Left lung (tissue), 10 donors: ENCODE data around the gene KLC1. TPM values are rescaled to one million over a fixed set of nuclear protein-coding genes. Genes with fewer than 3 reads are reported as not detected.

ENCODE experiments used
- ATAC-seq: fragments of 200-7000 bp; cut with Tn5 transposase; one replicate; pipeline ENCODE4 v1.9.1; 2020; ENCODE audit warnings: moderate library complexity
- DNase-seq, 4 donors: peaks; one replicate each; pipeline ENCODE4 v3.0.0-alpha.2; 2013 to 2020
- H3K27ac ChIP-seq, 2 donors: fragments of 200-600 bp; sonication (generic) in 1 of 2; one replicate each; pipeline versions ENCODE4 v1.5.0 to v1.8.0; 2020 to 2021
- H3K27me3 ChIP-seq, 2 donors: fragments of 200-600 bp; sonication (generic) in 1 of 2; one replicate each; pipeline versions ENCODE4 v1.5.0 to v1.8.0; 2020 to 2021
- H3K36me3 ChIP-seq, 2 donors: fragments of 200-600 bp; sonication (generic) in 1 of 2; one replicate each; pipeline versions ENCODE4 v1.5.0 to v1.8.0; 2020 to 2021
- H3K4me1 ChIP-seq, 2 donors: fragments of 200-600 bp; one replicate each; pipeline ENCODE4 v1.8.0; 2021
- H3K4me3 ChIP-seq, 2 donors: fragments of 200-600 bp; sonication (generic) in 1 of 2; one replicate each; pipeline versions ENCODE4 v1.5.0 to v1.8.0; 2020 to 2021; ENCODE audit warnings: mild to moderate bottlenecking in 1 of 2
- H3K9me3 ChIP-seq, 2 donors: fragments of 200-600 bp; sonication (generic) in 1 of 2; one replicate each; pipeline versions ENCODE4 v1.5.0 to v1.8.0; 2020 to 2021
- CTCF ChIP-seq, 2 donors: fragments of 200-600 bp; sonication (generic) in 1 of 2; IDR thresholded peaks; one replicate each; pipeline versions ENCODE4 v1.5.0 to v1.8.0; 2021; ENCODE audit warnings: antibody characterized with exemption in 2 of 2
- intact Hi-C, 2 donors: fragments of 100-400 bp; cut with DNase I; formaldehyde crosslinking; loops; one replicate each; pipeline versions ENCODE4 v1.11.2 to v1.14.2; 2022
- polyA plus RNA-seq, 6 donors: library from polyadenylated mRNA; unstranded; fragments of 120-200 nt; gene quantifications; one replicate each; pipeline ENCODE4 v1.2.1, GENCODE V29; 2013; ENCODE audit not compliant: insufficient read length in 6 of 6
- total RNA-seq, 2 donors: library from RNA; stranded (reverse); fragmentation: NEBNext Ultra II Directional; extraction: Animal tissue kit (Norgen Biotek cat#: 25700); gene quantifications; one replicate each; pipeline ENCODE4 v1.2.1, GENCODE V29; 2021
- donor health status: DM: no; HTN: yes; CAD: no.
- donor health status: DM: no; HTN: no; CAD: no.

KLC1 gene
- total and polyA plus RNA-seq, 8 donors: 126 to 185 (median 156) TPM

- intact Hi-C loops: no loop called here
- Histone ChIP-seq H3K4me1 (peaks cover 7 to 33% of the 10 kb centered on the region in 2 donors), H3K27ac (peak overlapping the region; percentile 48 to 51), H3K27me3 (no peaks in the 10 kb centered on the region), H3K4me3 (no peak overlapping the region), H3K9me3 (no peaks in the 10 kb centered on the region), H3K36me3 (peaks cover 0 to 90% of the 10 kb centered on the region in 2 donors)
- DNase-seq (peak; percentile 54 to 87 (median 84)), ATAC-seq (peak; percentile 86)
- no peak for TF ChIP-seq CTCF (IDR thresholded peaks at IDR 0.05)
These were observed 76.1 kb downstream of the KLC1 start for GRCh38 chr14:103705118-103705503.

GRCh38 chr14:103705504-103706284 is 76.7 kb downstream of the KLC1 start:
- peaks cover 7 to 33% of the 10 kb centered on the region in 2 donors for H3K4me1 ChIP-seq
- DNase-seq (peak in 1 of 4 donors; percentile 68), ATAC-seq (peak; percentile 49)
- peaks cover 0 to 84% of the 10 kb centered on the region in 2 donors for H3K36me3 ChIP-seq
- peak overlapping the region; percentile 48 to 51 for H3K27ac ChIP-seq
- H3K9me3 ChIP-seq: no peaks in the 10 kb centered on the region
- TF ChIP-seq CTCF (IDR thresholded peaks at IDR 0.05): no peak
- no peak overlapping the region for H3K4me3 ChIP-seq
- H3K27me3 ChIP-seq: no peaks in the 10 kb centered on the region
- intact Hi-C loops: no loop called here

GRCh38 chr14:103706551-103707328 is 77.7 kb downstream of the KLC1 start:
- TF ChIP-seq CTCF (IDR thresholded peaks at IDR 0.05): no peak
- Histone ChIP-seq H3K27me3 (no peaks in the 10 kb centered on the region), H3K36me3 (peaks cover 0 to 73% of the 10 kb centered on the region in 2 donors), H3K4me3 (no peak overlapping the region), H3K4me1 (peaks cover 7 to 44% of the 10 kb centered on the region in 2 donors), H3K9me3 (no peaks in the 10 kb centered on the region), H3K27ac (no peak overlapping the region)
- intact Hi-C loops: no loop called here
- peak in 1 of 4 donors; percentile 76 for DNase-seq
- ATAC-seq: no peak

- peaks cover 7 to 52% of the 10 kb centered on the region in 2 donors for H3K4me1 ChIP-seq
- ATAC-seq (no peak), DNase-seq (peak in 1 of 4 donors; percentile 69)
- peaks cover 0 to 65% of the 10 kb centered on the region in 2 donors for H3K36me3 ChIP-seq
- no peak for TF ChIP-seq CTCF (IDR thresholded peaks at IDR 0.05)
- H3K27me3 ChIP-seq: no peaks in the 10 kb centered on the region
- H3K27ac ChIP-seq: no peak overlapping the region
- H3K4me3 ChIP-seq: no peak overlapping the region
- H3K9me3 ChIP-seq: no peaks in the 10 kb centered on the region
- intact Hi-C loops: no loop called here
These were observed 78.6 kb downstream of the KLC1 start for GRCh38 chr14:103707329-103708263.
